Measurements from ENCODE around the gene PDE6B. TPM values are rescaled to one million over a fixed set of nuclear protein-coding genes. Genes with fewer than 3 reads are reported as not detected.

PDE6B gene
- total and polyA plus RNA-seq, 2 of the 13 experiments (the other 11 are each of a cell fraction or from before 2014, with no cell fraction given): 0.38 to 0.40 TPM

- TF ChIP-seq ZNF687 (CRISPR knock-in tag; IDR thresholded peaks at IDR 0.05) (peak; percentile 75), HMG20B (CRISPR knock-in tag; conservative IDR thresholded peaks at IDR 0.05) (no peak), CENPBD1 (CRISPR knock-in tag; IDR thresholded peaks at IDR 0.05; ENCODE audit: borderline replicate concordance, low read depth) (no peak), SNAPC5 (CRISPR knock-in tag; IDR thresholded peaks at IDR 0.05; ENCODE audit: borderline replicate concordance) (no peak), PREB (CRISPR knock-in tag; IDR thresholded peaks at IDR 0.05) (no peak), ZFX (CRISPR knock-in tag; IDR thresholded peaks at IDR 0.05; ENCODE audit: low read depth) (peak; percentile 70; the same call in 1 of the 2 replicates), ZNF317 (CRISPR knock-in tag; IDR thresholded peaks at IDR 0.05) (no peak), ZNF136 (CRISPR knock-in tag; IDR thresholded peaks at IDR 0.05; ENCODE audit: low read depth) (no peak), E2F2 (CRISPR knock-in tag; IDR thresholded peaks at IDR 0.05; ENCODE audit: borderline replicate concordance) (no peak), ARID5B (CRISPR knock-in tag; IDR thresholded peaks at IDR 0.05) (no peak), KAT7 (CRISPR knock-in tag; IDR thresholded peaks at IDR 0.05; ENCODE audit: borderline replicate concordance) (no peak), ZFP1 (CRISPR knock-in tag; IDR thresholded peaks at IDR 0.05) (no peak), POLR2G (IDR thresholded peaks at IDR 0.05; ENCODE audit: low read depth, low read length) (no peak), TARDBP (CRISPR knock-in tag; IDR thresholded peaks at IDR 0.05) (no peak), TERF1 (CRISPR knock-in tag; IDR thresholded peaks at IDR 0.05) (no peak)
Measured at GRCh38 chr4:700587-701264, 75.4 kb downstream of the PDE6B start (continued).
